ENCODE results near the gene GPR87.

The GPR87 gene

DNA sequence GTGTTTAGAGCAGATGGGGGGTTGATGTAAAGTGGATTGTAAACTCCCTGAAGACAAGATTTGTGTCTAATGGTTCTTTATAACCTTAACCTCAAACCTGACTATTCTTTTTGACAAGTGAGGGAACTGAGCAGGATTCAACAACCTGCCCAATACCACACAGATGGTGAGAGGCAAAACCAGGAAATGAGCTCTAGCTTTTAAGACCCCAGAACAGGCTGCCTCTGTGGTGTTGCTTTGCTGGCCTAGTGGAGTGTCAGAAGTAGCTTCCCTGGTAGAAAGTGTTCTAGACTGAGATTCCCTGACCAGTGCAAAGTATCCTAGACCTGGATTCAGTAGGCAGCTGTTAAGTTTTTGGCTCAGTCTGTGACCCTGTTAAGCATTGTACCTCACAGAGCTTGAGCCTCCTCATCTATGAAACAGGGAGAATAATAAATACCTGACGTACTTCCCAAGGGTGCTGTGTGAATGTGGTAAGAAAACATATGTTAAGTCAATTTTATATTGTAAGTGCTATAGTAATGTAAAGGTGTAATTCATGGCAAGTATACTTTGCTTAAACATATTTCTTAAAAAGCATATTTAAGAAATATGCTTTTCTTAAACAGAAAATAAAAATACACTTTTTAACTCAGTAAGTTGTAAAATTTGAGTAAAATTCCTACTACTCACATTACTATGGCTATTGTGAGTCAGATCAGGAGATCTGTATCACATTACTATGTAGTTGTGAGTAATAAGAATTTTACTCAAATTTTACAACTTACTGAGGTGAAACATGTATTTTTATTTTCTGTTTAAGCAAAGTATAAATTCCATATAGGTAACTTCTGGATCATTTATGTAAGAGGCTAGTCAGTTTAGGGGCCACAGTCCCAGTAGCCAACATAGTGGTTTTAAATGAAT, 8.8 kb downstream of the GPR87 start:
- Mint-ChIP-seq H3K36me3 (no peaks in the 10 kb centered on the region), H3K4me3 (no peak overlapping the region), H3K9me3 (no peaks in the 10 kb centered on the region), H3K27ac (no peak overlapping the region), H3K27me3 (no peaks in the 10 kb centered on the region), H3K4me1 (peaks cover 14% of the 10 kb centered on the region)
- CTCF ChIA-PET = interaction anchor here (1.4 to 1.9 kb wide), 2 partner anchors 36 to 80 kb away, joined by 3 to 6 read pairs; no protein-coding TSS in a partner anchor
- no peak for DNase-seq

DNA sequence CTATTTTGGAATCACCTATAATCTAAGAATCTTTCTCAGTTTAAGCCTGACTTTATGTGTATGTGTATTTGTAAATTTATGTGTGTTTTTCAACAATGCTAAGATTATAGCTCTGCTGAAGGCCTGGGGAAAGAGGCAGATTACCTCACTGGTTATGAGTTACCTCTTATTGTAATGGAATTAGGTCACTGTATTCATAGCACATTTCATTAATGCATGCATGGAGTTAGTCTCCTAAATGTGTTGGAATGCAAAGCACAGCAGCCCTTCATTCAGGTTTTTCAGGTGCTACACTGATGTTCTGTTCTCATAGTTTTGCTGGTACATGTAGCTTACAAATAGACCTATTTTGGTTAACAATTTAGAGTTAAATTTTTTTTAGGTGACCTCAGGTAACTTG, 9.5 kb downstream of the GPR87 start:
- Mint-ChIP-seq H3K27ac (no peak overlapping the region), H3K9me3 (no peaks in the 10 kb centered on the region), H3K4me1 (peaks cover 14% of the 10 kb centered on the region), H3K36me3 (no peaks in the 10 kb centered on the region), H3K27me3 (no peaks in the 10 kb centered on the region), H3K4me3 (no peak overlapping the region)
- DNase-seq = no peak
- CTCF ChIA-PET = interaction anchor here (1.1 to 1.9 kb wide), 3 partner anchors 21 to 79 kb away, joined by 3 to 6 read pairs (median 3); no protein-coding TSS in a partner anchor

DNA sequence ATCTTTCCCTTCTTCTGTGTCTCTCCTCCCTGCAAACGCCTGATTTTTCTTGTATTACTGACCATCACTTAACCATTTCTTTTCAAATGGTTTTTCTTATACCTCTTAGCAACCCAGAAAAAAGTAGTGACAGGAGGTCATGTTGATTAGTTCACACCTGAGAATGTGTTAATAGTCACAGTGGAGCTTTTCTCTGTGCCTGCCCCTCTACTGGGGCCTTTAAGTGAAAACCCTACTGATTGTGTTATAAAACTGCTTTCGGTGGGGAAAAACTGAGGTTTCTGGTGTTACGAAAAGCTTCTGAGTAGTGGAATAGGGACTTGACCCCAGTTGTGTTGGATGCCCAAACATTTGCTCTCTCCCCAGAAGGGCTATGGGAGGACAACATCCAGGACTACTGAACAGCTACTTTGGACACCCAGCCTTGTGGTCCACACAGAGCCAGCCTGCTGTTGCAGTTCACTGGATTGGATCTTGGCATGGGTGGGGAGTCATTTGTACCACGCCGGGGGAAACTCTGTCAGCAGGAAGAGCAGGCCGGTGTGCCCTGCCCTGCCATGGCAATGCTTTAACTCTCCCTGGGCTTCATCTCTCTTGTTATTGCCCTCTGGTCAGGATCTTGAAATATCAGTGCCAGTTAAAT, 10.3 kb downstream of the GPR87 start:
- CTCF ChIA-PET = interaction anchor here (0.8 to 2.2 kb wide), 8 partner anchors 16 to 139 kb away, joined by 3 to 8 read pairs (median 3); no protein-coding TSS in a partner anchor
- no peak for DNase-seq
- Mint-ChIP-seq H3K27ac (no peak overlapping the region), H3K27me3 (no peaks in the 10 kb centered on the region), H3K9me3 (no peaks in the 10 kb centered on the region), H3K4me3 (no peak overlapping the region), H3K36me3 (no peaks in the 10 kb centered on the region), H3K4me1 (peaks cover 14% of the 10 kb centered on the region)

DNA sequence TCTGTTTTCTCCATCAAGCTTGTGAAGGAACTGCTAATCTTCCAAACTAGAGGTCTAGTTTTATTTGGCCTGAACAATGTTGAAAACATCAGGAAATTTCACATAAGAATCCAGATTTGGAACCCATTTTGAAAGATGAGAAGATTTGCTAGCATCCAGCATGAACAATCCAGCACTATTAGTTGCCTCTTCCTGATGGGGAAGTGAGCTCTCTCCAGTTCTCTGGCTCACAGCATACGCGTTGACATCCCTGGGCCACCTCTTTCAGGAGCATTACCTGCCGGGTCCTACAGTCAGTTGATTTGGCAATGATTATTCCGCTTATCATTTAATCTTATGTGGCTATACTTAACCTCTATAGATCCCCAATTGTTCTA, 10.9 kb downstream of the GPR87 start:
- Mint-ChIP-seq H3K27ac (no peak overlapping the region), H3K36me3 (no peaks in the 10 kb centered on the region), H3K4me1 (peaks cover 14% of the 10 kb centered on the region), H3K9me3 (no peaks in the 10 kb centered on the region), H3K4me3 (no peak overlapping the region), H3K27me3 (peaks cover under 1% of the 10 kb centered on the region)
- DNase-seq = no peak
- CTCF ChIA-PET = interaction anchor here (0.9 to 2.9 kb wide), 5 partner anchors 16 to 149 kb away, joined by 3 to 10 read pairs (median 5); no protein-coding TSS in a partner anchor

DNA sequence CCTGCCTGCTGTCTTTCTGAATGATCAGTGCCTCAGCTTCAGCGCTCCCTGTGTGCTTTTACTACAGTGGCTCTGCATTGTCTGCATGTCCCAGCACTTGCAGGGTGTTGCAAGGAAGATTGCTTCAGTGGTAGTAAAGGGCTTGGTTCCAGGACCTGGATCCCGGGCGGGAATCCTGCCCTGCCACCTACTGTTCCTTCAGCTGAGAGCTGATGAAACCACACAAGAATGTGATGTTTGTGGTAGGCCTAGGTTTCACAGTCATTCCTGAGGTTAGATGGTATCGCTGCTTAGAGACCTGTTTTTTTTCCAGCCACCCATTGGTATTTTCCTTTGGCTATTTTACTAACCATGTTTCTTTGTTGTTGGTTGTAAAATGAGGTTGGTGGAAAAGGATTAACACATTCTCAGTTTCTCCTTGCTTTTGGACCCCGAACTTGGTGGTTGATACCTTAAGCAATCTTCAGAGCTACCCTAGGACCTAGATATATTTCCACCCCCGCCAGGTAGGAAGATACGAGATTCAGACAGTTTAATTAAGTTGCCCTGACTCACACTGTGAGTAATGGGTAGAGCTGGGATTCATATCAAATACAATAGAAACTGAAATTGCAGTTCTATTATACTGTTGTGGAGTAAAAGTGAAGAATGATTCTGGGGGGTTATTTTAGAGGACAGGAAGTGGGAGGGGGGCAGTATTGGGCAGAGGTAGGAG, 11.4 kb downstream of the GPR87 start:
- Mint-ChIP-seq H3K36me3 (no peaks in the 10 kb centered on the region), H3K27ac (no peak overlapping the region), H3K4me1 (peaks cover 14% of the 10 kb centered on the region), H3K9me3 (no peaks in the 10 kb centered on the region), H3K27me3 (peaks cover 5% of the 10 kb centered on the region), H3K4me3 (no peak overlapping the region)
- CTCF ChIA-PET = interaction anchor here (0.6 to 2.9 kb wide), 10 partner anchors 17 to 162 kb away, joined by 3 to 10 read pairs (median 3); no protein-coding TSS in a partner anchor
- no peak for DNase-seq

DNA sequence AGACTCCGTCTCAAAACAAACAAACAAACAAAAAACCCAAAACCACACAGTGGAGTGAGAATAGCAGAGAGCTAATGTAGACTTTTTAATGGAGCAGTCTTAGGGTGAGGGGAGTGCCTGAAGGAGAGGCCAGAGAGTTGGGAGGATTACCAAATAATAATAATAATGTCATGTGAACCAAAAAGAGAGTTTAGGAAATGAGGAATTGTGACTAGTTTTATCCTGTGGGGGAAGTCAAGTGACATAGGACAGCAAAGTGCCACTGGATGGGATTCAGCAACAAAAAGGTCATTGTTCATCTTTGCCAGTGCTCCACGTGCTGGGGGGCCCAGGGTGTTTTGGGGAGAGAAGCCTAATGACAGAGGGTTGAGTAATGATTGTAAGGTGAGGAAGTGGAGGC, 12.9 kb downstream of the GPR87 start:
- Mint-ChIP-seq H3K27me3 (peaks cover 9% of the 10 kb centered on the region), H3K36me3 (no peaks in the 10 kb centered on the region), H3K27ac (no peak overlapping the region), H3K4me1 (peaks cover 14% of the 10 kb centered on the region), H3K4me3 (no peak overlapping the region), H3K9me3 (no peaks in the 10 kb centered on the region)
- CTCF ChIA-PET = interaction anchor here (2.2 to 2.9 kb wide), 2 partner anchors 25 to 147 kb away, joined by 8 to 10 read pairs; no protein-coding TSS in a partner anchor
- no peak for DNase-seq

DNA sequence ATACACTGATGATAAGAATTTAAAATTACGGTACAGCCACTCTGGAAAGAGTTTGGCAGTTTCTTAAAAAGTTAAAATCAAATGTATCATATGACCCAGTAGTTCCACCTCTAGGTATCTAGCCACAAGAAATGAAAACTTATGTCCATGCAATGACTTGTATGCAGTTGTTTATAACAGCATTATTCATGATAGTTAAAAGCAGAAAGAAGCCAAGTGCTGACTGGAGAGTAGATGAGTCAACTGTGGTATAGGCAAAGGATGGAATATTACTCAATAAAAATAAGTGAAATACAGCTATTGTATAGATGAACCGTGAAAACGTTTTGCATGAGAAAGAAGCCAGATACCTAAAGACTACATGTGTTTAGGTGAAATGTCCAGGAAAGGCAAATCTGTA, 14.8 kb downstream of the GPR87 start:
- no peak overlapping the region for H3K4me3 Mint-ChIP-seq
- CTCF ChIA-PET = no interaction called here
- DNase-seq = no peak

DNA sequence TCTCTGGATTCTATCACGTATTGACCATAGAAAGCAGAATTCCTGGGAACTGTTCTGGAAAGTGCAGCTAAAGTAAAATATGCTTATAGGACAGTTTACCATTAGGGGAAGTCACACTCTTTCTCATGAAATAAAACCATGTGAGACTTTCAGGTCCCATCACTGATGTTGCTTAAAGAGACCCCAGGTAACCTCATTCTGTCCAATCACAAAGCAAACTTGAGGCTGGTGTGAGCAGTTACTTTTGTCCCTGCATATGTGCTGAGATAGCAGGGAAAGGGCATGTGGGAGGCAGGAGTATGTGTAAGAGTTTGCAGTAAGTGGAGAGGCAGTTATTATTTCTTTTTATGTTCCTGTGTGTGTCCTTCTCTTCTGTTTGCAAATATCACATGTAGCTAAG, 16.1 kb downstream of the GPR87 start:
- Mint-ChIP-seq H3K9me3 (no peaks in the 10 kb centered on the region), H3K4me1 (peaks cover 8% of the 10 kb centered on the region), H3K27me3 (peaks cover 14% of the 10 kb centered on the region), H3K4me3 (no peak overlapping the region), H3K27ac (no peak overlapping the region), H3K36me3 (no peaks in the 10 kb centered on the region)
- no peak for DNase-seq
- CTCF ChIA-PET = interaction anchor here (1.7 kb wide), 1 partner anchor 26 kb away, joined by 4 read pairs; no protein-coding TSS in a partner anchor

More for the DNA sequence above, 14.8 kb downstream of the GPR87 start:
- H3K9me3 Mint-ChIP-seq = no peaks in the 10 kb centered on the region
- no peak overlapping the region for H3K27ac Mint-ChIP-seq
- peaks cover 9% of the 10 kb centered on the region for H3K27me3 Mint-ChIP-seq
- peaks cover 14% of the 10 kb centered on the region for H3K4me1 Mint-ChIP-seq
- H3K36me3 Mint-ChIP-seq = no peaks in the 10 kb centered on the region

DNA sequence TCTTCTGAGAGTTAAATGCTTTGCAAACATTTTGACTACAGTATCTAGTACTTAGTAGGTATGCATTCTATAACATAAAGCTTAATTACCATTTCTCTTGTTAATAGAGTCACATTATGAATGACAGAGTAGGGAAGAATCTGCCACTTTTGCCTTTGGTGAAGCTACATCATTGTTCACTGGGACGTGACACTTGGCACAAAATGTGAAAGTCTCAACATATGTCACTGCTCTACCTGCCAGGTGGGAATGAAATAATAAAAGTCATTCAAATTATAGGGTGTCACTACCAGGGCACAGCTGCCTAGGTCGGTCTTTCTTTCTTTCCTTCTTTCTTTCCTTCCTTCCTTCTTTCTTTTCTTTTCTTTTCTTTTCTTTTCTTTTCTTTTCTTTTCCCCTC, 17.6 kb downstream of the GPR87 start:
- Mint-ChIP-seq H3K9me3 (no peaks in the 10 kb centered on the region), H3K36me3 (no peaks in the 10 kb centered on the region), H3K4me1 (no peaks in the 10 kb centered on the region), H3K27me3 (peaks cover 21% of the 10 kb centered on the region), H3K4me3 (no peak overlapping the region), H3K27ac (no peak overlapping the region)
- CTCF ChIA-PET = interaction anchor here (0.8 to 1.1 kb wide), 2 partner anchors 15 to 17 kb away, joined by 3 read pairs; no protein-coding TSS in a partner anchor
- DNase-seq = no peak

DNA sequence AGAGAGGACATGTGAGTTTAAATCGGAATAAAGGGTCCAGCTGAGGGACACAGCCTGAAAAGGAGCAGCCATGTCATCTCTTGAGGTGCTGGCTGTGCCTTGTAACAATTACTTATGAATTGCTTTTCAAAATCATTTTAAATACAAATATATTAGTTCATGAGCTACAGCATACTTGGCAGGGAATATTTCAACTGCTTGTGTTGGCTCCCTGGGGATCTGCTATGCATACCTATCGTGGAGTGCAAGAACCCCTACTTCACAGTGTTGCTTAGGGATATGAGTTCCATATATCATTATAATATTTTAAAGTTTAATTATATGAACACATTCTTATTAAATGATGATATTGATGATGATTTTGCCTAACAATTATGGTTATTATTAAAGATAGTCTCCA, 19.2 kb downstream of the GPR87 start:
- DNase-seq = no peak
- Mint-ChIP-seq H3K36me3 (no peaks in the 10 kb centered on the region), H3K27ac (no peak overlapping the region), H3K9me3 (no peaks in the 10 kb centered on the region), H3K27me3 (peaks cover 23% of the 10 kb centered on the region), H3K4me1 (no peaks in the 10 kb centered on the region), H3K4me3 (no peak overlapping the region)
- CTCF ChIA-PET = no interaction called here

DNA sequence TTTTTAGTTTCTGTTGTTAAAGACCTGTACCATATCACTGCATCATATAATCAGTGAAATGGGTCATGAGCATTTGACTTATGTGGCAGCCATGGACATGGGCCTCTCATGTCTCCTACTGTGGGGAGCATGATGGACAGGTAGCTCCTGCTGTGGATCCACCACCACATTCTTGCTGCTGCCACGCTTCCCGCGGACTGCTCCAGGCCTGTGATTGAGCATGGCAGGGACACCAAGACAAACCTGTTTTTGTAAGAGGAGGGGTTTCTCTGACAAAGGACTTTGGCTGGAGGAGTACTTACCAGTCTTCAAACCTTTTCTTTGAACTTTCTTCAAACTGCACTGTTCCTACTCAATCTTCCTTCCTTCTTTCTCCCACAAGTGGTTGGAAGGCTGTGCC, 20.4 kb downstream of the GPR87 start:
- no peaks in the 10 kb centered on the region for H3K9me3 Mint-ChIP-seq
- no peaks in the 10 kb centered on the region for H3K36me3 Mint-ChIP-seq
- CTCF ChIA-PET = no interaction called here
- no peak for DNase-seq
- H3K27ac Mint-ChIP-seq = no peak overlapping the region
- no peaks in the 10 kb centered on the region for H3K4me1 Mint-ChIP-seq
- H3K4me3 Mint-ChIP-seq = no peak overlapping the region
- peaks cover 24% of the 10 kb centered on the region for H3K27me3 Mint-ChIP-seq

DNA sequence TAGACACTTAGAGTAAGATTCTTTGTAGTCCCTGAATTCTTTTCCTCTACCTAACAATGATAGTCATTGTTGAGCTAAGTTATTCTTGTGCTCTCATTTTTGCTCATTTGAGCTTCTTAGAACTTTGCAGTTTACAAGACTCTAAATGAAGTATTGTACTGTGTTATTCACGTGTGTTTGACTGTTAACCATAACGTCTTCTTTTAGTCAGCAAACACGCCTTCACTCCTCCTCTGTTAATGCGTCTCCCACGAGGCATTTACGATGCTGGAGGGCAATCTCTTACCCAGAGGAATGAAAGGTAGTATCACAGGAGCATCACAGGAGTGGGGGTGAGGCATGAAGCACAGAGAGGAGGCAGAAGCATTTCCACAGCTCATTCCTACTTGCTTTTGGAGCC, 23.5 kb downstream of the GPR87 start:
- DNase-seq = no peak
- Mint-ChIP-seq H3K4me3 (no peak overlapping the region), H3K27me3 (peaks cover 16% of the 10 kb centered on the region), H3K36me3 (no peaks in the 10 kb centered on the region), H3K9me3 (no peaks in the 10 kb centered on the region), H3K27ac (no peak overlapping the region), H3K4me1 (no peaks in the 10 kb centered on the region)
- CTCF ChIA-PET = interaction anchor here (0.7 kb wide), 1 partner anchor 125 kb away, joined by 3 read pairs; no protein-coding TSS in a partner anchor

DNA sequence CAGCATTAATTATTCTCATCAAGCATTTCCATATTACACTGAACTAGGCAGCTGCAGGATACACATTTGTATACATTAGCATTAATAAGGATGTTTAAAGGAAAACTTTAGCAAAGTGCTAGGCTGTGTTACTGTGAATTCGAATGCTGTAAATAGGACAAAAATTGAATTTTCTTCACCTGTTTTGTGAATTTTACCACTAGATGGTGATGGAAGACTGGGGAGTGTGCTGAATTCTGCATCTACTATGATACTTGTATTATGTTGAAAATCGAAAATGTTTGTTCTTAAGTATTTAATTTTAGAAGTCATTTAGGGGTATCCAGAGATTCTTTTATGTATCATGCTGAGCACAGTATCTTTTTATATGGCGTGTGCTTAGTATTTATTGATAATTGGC, 25.9 kb downstream of the GPR87 start:
- no peak for DNase-seq
- Mint-ChIP-seq H3K4me1 (peaks cover 2% of the 10 kb centered on the region), H3K9me3 (no peaks in the 10 kb centered on the region), H3K36me3 (no peaks in the 10 kb centered on the region), H3K4me3 (no peak overlapping the region), H3K27ac (no peak overlapping the region), H3K27me3 (peaks cover 10% of the 10 kb centered on the region)
- CTCF ChIA-PET = interaction anchor here (1.5 kb wide), 1 partner anchor 128 kb away, joined by 4 read pairs; no protein-coding TSS in a partner anchor

DNA sequence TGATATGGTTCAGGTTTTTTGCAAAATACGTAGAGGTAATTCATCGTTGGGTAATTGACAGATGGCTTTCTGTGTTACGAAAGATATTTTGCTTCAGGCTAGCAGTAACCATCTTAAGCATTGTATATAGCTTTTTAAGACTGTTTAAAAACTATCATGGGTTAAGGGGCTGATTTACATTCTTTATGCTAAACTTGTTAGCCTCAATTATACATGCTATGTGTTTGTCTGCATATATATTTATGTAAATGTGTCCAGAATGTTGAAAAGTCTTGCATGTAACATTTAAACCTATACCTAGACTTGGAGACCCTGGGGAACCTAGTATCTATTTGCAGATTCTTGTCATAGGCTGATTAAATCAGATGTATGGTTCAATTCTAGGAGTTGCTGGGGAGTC, 27.2 kb downstream of the GPR87 start:
- H3K4me1 Mint-ChIP-seq = peaks cover 8% of the 10 kb centered on the region
- no peaks in the 10 kb centered on the region for H3K36me3 Mint-ChIP-seq
- CTCF ChIA-PET = interaction anchor here (1.0 to 1.3 kb wide), 3 partner anchors 9 to 121 kb away, joined by 3 to 5 read pairs (median 4); no protein-coding TSS in a partner anchor
- DNase-seq = no peak
- no peak overlapping the region for H3K4me3 Mint-ChIP-seq
- peaks cover 3% of the 10 kb centered on the region for H3K27me3 Mint-ChIP-seq
- no peak overlapping the region for H3K27ac Mint-ChIP-seq
- no peaks in the 10 kb centered on the region for H3K9me3 Mint-ChIP-seq
